Erythroblast (primary cell): Measurements from ENCODE around the gene MILR1.

Source experiments
- GATA1 ChIP-seq: IDR thresholded peaks from 2 replicates; pipeline ENCODE4 v1.6.1; 2011; ENCODE audit warnings: low read depth, mild to moderate bottlenecking, control low read depth, low read length, moderate library complexity
- POLR2A ChIP-seq: IDR thresholded peaks from 2 replicates; pipeline ENCODE4 v1.6.1; 2011; ENCODE audit warnings: mild to moderate bottlenecking, low read length

- no peak for TF ChIP-seq POLR2A
- no peak for TF ChIP-seq GATA1
Measured at GRCh38 chr17:64466019-64466735, 17.3 kb downstream of the MILR1 start.
